Stimulated activated CD4-positive, alpha-beta T cell treated with anti-CD3 and anti-CD28 coated beads, TNF-alpha, amount 100 ng/mL, for 1 hour (primary cell): ENCODE measurements around the gene NTHL1.

Source experiments
- DNase-seq, 3 donors: peaks; one replicate each; pipeline ENCODE4 v3.0.0-alpha.2; 2020; ENCODE audit warnings: low read depth in 3 of 3, low spot score in 1 of 3

NTHL1 gene

DNA sequence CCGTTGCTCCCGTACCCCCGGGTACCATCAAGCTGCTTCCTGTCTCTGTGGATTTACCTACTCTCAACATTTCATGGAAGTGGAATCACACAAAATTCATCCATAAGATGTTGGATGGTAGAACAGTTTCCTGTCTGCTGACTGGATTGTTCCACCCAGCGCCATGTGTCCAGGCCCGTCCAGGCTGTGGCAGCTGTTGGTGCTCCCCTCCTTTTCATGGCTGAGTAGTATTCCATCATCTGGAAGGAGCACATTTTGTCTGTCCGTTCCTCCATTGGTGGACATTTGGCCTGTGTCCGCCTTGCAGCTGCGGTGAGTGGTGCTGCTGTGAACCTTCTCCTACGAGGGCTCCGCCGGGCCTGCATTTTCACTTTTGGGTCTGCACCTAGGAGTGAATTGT lies 18.5 kb upstream of the NTHL1 start:
- no peak for DNase-seq

GRCh38 chr16:2064368-2064945 lies 16.8 kb upstream of the NTHL1 start:
- DNase-seq = no peak

DNA sequence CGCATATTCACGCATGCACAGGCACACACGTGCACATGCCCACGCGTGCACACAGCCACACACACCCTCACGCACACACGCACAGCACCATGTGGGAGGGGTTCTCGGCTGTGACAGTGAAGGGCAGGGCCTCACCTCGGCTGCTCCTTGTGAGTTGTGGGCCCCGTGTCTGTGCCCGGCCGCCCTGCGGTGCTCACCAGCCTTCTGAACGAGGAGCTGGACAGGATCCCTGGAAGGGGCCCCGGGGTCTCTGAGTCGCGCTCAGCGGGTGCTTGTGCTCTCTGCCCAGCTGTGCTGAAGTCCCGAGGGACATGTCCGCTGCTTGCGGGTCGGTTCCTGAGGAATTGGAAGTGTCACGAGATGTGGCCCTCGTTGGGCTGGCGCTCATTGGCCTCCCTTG lies 16.2 kb upstream of the NTHL1 start:
- DNase-seq = no peak

GRCh38 chr16:2062801-2063200 lies 15.2 kb upstream of the NTHL1 start:
- no peak for DNase-seq

DNA sequence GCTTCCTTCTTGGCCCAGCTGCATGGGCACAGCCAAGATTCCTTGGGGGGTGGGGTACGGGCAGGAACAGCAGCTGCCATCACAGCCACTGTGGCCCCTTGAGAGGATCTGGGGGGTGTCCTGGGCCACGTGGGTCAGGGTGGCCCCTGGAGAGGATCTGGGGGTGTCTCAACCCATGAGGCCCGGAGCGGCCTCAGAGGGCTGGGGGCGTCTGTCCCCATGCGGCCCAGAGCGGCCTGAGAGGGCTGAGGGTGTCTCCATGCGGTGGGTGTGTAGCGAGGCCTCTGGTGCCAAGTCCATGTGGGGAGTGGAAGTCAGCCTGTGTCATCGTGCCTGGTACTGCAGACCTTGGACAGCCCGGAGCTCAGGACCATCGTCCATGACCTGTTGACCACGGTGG lies 13.9 kb upstream of the NTHL1 start:
- DNase-seq = no peak

DNA sequence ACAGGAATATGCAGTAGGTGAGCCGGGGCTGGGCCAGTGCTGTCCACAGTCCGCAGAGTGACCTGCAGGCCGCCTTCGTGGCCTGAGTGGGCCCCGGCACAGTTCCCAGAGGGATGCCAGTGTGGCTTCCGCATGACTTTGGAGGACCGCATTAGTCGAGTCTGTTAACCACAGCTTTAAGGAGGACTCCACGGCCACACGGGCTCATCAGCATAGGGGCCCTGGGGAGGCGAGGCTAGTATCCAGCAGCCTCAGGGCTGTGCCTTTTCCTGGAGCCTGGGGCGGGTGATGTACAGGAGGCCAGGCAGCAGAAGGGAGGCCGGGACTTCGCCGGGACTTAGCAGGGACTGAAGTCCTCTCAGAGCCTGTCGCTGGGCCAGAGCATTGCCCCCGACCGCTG lies 13.4 kb upstream of the NTHL1 start:
- no peak for DNase-seq

- no peak for DNase-seq
Observed at GRCh38 chr16:2060346-2060745, 12.7 kb upstream of the NTHL1 start.

- DNase-seq = no peak
Observed at GRCh38 chr16:2058872-2059271, 11.2 kb upstream of the NTHL1 start.

GRCh38 chr16:2058420-2058819 lies 10.8 kb upstream of the NTHL1 start:
- DNase-seq = no peak

DNA sequence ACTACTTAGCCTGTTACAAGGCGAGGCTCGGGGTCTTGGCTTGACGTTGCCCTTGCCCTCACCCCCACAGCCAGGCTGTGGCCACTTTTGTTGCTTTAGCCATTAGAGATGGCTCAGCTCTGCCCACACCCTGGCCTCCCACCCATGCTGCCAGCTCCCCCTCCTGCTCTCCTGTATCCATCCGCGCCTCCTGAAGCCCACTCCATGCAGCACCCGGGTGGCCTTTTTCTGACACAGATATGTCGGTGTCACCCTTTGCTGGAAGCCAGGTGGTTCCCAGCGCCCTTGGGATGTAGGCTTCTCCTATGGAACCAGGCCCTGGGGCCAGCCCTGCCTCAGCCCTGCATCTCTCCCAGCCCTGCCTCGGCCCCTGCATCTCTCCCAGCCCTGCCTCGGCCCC lies 9.8 kb upstream of the NTHL1 start:
- no peak for DNase-seq

DNA sequence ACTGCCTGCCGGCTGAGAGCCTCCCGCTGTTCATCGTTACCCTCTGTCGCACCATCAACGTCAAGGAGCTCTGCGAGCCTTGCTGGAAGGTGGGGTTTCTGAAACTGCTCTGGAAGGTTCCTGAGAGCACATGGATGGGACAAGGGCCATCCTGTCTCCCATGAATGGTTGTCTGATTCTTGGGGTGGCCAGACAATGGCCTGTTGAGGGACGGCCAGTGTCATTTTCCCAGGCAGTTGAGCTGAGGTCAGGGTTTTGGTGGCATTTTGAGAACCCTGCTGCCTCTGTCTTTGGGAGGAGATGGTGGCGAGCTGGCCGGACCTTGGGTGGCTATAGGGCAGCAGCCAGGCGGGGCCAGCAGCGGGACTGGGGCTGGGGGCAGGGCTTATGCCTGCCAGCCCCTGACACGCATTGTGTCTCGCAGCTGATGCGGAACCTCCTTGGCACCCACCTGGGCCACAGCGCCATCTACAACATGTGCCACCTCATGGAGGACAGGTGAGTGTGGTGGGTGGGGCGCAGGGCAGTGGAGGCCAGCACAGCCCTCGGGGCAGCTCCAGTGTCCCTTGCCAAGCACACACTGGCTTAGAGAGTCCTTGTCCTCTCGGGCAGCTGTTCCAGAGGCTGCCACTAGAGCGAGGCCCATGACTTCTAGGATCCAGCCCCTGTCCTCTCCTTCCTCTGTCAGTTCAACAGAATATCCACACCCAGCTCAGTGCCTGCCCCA lies 9.2 kb upstream of the NTHL1 start:
- no peak for DNase-seq

GRCh38 chr16:2056077-2056476 lies 8.4 kb upstream of the NTHL1 start:
- no peak for DNase-seq

- DNase-seq = no peak
Observed at GRCh38 chr16:2054543-2055245, 7.1 kb upstream of the NTHL1 start.

- no peak for DNase-seq
Observed at GRCh38 chr16:2053897-2054296, 6.3 kb upstream of the NTHL1 start.

GRCh38 chr16:2053211-2053610 lies 5.6 kb upstream of the NTHL1 start:
- no peak for DNase-seq

- no peak for DNase-seq
Observed at GRCh38 chr16:2048116-2048543, 496 bp upstream of the NTHL1 start.

GRCh38 chr16:2046893-2047329 lies 723 bp downstream of the NTHL1 start:
- no peak for DNase-seq

- no peak for DNase-seq
Observed at GRCh38 chr16:2045965-2046892, 1.4 kb downstream of the NTHL1 start.

- DNase-seq = no peak
Observed at GRCh38 chr16:2044541-2044940, 3.1 kb downstream of the NTHL1 start.

DNA sequence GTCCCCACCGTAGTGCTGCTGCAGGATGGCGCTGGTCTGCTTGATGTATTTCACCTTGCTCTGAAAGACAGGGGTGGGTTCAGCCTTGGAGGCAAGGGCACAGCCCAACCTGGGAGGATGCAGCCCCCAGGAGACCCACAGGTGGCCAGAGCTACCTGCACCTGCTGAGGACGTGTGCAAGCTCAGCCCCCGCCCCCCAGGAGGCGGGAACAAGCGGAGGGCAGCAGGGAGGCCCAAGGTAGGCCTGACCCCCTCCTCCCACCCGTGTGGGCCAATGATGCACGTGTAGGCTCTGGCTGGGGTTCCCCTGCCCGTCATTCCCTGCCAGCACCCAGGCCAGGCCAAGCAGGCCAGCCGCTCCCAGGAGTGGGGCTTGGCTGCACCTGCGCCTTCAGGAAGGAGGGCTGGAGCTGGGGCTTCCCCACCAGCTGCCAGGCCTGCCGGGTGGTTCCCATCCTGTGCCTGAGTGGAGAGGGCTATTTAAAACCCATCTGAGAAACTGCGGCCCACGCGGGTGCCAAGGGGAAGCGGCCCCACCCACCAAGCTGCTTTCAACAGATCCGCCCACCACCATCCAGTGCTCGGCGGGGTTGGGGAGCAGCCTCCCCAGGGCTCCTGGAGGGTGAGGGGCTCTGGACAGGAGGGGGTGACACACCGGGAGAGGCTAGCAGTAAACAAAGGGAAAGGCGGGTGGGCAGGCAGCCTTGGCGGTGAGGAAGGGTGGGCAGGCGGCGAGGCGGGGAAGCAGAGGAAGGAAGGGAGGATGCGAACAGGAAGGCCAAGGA lies 3.8 kb downstream of the NTHL1 start:
- DNase-seq = no peak
